ENCODE measurements around the gene GSTO2.

The GSTO2 gene

DNA sequence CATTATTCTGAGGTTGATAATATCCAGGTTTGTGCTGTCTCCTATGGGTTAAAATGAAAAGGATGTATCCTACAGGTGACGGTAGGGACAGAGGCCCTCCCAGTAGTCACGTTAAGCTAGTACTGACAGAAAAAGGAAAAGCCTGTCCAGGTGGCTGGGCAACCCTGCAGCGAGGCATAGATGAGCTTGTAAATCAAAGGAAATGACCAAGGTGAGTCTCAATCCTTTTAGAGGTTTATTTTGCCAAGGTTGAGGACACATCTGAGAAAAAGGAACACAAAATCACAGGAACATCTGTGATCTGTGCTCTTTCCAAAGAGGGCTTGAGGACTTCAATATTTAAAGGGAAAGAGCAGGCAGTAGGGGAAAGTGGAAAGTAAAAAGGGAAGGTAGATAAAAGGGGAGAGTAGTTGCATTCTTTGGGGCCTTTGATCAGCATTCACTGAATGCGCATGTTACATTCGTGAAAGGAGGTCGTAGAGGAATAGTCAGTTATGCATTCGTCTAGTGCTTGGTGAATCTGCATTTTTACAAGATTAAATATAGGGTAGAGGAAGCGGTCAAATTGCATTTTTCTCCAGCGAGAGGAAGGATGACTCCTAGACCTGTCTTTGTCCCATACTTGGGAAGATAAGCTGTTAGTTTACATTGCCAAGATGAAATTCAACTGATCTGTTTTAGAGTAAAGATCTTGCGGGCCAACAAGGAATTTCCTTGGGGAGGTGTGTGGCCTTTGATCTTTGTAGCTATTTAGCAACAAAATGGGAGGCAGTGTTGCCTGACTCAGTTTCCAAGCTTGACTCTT lies 15.2 kb upstream of the GSTO2 start:
- TF ChIP-seq, protein P1, sequence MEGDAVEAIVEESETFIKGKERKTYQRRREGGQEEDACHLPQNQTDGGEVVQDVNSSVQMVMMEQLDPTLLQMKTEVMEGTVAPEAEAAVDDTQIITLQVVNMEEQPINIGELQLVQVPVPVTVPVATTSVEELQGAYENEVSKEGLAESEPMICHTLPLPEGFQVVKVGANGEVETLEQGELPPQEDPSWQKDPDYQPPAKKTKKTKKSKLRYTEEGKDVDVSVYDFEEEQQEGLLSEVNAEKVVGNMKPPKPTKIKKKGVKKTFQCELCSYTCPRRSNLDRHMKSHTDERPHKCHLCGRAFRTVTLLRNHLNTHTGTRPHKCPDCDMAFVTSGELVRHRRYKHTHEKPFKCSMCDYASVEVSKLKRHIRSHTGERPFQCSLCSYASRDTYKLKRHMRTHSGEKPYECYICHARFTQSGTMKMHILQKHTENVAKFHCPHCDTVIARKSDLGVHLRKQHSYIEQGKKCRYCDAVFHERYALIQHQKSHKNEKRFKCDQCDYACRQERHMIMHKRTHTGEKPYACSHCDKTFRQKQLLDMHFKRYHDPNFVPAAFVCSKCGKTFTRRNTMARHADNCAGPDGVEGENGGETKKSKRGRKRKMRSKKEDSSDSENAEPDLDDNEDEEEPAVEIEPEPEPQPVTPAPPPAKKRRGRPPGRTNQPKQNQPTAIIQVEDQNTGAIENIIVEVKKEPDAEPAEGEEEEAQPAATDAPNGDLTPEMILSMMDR (IDR thresholded peaks at IDR 0.05; ENCODE audit: low read depth, low read length), result no peak

DNA sequence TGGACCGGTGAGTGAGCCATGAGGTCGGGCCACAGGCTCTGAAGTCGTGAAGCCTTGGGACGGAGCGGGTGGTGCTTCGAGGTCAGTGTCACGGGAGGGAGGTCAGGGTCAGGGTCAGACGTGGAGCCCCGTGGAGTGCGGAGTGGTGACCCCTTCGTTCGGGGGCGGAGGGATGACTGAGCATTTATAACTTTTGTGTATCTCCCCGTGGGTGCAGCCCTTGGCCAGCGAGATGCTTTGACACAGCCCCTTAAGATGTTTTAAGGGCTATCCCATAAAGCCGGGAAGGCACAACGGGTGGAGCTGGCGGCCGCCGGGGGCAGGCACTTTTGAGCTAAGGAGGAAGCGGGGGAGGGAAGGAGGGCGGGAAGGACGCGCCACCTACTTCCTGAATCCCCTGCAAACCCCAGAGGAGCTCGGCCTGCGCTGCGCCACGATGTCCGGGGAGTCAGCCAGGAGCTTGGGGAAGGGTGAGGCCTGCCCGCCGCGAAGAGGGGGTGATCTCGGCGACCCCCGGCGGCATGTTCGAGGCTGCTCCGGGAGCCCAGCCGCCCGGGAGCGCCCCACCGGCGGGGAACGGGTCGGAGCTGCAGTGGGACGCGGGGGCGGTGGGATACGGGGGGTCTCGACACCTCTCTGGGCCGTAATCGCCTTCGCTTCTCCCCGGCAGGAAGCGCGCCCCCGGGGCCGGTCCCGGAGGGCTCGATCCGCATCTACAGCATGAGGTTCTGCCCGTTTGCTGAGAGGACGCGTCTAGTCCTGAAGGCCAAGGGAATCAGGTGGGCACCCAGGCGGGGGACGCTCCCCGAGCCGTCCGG lies 14.3 kb upstream of the GSTO2 start, which contains the start of gene GSTO1:
GSTO1 (plus strand) TSS at position 400 of the 818 bp plus-strand sequence; CDS start at position 437, 37 bp downstream.
- TF ChIP-seq, protein P1 (IDR thresholded peaks at IDR 0.05; ENCODE audit: low read depth, low read length), result no peak
- DNase-seq (ENCODE audit: extremely low read depth, low read depth), result peak; percentile 44

More for the DNA sequence above, 15.2 kb upstream of the GSTO2 start:
- DNase-seq (ENCODE audit: extremely low read depth, low read depth), result no peak

DNA sequence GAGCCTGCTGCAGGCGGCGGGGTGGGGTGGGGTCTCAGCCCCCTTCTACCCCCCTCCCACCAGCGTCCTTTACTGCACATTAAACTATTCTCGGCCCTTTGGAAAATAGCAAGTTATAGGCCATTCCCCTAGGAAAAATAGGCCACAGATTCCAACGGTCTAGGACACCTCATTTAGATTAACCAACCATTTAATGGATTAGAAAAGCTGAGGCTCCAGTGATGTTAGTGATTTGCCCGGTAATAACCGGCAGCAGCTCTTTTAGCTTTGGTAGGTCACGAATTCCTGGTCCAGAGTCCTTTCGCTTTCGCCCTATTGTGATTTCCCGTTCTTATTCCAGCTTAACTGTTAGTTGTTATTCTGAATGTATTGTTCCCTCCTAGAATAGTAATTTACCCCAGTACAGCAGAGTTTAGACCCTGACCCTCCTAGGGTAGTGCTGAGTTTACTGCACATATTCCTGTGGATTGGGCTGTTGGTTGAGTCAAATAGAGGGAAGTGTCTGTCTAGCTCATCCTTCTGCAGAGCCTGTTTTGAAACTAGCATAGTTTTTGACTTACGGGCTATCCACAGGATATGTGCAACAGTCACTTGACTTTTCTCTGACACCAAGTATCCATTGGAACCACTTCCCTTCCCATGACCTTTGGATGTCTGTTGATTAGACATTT lies 13.5 kb upstream of the GSTO2 start:
- no peak for DNase-seq (ENCODE audit: extremely low read depth, low read depth)
- TF ChIP-seq, protein P1 (IDR thresholded peaks at IDR 0.05; ENCODE audit: low read depth, low read length), result no peak

DNA sequence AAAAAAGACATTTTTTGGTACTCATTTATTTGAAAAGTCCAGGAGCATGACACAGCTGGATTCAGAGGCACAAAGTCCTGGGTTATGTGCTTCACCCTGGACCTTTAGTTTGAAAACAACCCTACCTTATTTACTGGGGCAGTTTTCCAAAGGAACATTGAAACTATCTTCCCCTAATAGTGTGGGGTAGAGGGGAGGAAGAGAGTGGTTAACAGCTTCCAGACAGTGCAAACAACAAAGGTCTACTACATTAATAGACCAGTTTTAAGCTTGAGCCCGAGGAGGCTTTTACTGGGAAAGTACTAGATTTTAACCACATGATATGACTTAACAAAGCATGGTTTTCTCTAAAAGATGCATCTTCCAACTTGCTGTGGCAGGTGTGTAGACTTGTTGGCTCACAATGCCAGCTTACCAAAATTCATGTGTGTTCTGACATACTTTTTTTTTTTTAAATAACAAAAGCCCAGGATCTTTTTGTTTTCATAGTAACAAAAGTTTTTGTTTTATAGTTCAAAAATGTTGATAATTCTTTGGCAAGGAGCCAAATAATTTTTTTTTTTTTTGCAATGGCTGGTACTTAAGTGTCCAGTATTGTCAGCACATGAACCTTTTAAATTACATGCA lies 12.5 kb upstream of the GSTO2 start:
- TF ChIP-seq, protein P1 (IDR thresholded peaks at IDR 0.05; ENCODE audit: low read depth, low read length), result no peak
- DNase-seq (ENCODE audit: extremely low read depth, low read depth), result no peak

DNA sequence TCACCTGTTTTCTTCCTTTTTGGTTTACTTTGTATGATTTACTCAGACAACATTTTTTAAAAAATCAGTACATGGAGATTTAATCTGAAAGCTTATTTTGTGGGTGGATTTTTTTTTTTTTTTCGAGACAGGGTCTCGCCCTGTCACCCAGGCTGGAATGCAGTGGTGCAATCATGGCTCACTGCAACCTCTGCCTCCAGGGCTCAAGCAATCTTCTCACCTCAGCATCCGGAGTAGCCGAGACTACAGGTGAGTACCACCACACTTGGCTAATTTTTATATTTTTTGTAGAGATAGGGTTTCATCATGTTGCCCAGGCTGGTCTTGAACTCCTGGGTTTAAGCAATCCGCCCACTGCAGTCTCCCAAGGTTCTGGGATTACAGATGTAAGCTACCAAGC lies 11.7 kb upstream of the GSTO2 start:
- TF ChIP-seq, protein P1 (IDR thresholded peaks at IDR 0.05; ENCODE audit: low read depth, low read length), result no peak
- no peak for DNase-seq (ENCODE audit: extremely low read depth, low read depth)

DNA sequence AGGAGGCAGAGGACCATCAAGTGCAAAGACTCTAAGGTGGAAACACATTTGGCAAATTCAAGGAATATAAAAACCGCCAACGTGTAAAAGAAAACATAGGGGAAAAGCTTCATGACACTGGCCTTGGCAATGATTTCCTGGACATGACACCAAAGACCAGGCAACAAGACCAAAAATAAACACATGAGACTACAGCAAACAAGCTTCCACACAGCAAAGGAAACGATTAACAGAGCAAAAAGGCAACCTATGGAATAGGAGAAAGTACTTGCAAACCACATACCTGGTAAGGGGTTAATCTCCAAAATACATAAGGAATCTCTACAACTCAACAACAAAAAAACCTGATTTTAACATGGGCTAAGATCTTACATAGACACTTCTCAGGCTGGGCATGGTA lies 10.8 kb upstream of the GSTO2 start:
- no peak for DNase-seq (ENCODE audit: extremely low read depth, low read depth)
- TF ChIP-seq, protein P1 (IDR thresholded peaks at IDR 0.05; ENCODE audit: low read depth, low read length), result no peak

Measured in AG09319 (cell line).